ENCODE results near the gene POLR1E.

Gene POLR1E

GRCh38 chr9:37452611-37453010 is 33.1 kb upstream of the POLR1E start:
- TF ChIP-seq GATA3 (IDR thresholded peaks at IDR 0.05; ENCODE audit: low read depth, low read length) (no peak), GATA2 (IDR thresholded peaks at IDR 0.05; ENCODE audit: low read depth, low read length) (no peak)

- TF ChIP-seq GATA2 (IDR thresholded peaks at IDR 0.05; ENCODE audit: low read depth, low read length), result no peak
- TF ChIP-seq GATA3 (IDR thresholded peaks at IDR 0.05; ENCODE audit: low read depth, low read length), result no peak
Measured at GRCh38 chr9:37453827-37454226, 31.9 kb upstream of the POLR1E start.

GRCh38 chr9:37454238-37454637 is 31.5 kb upstream of the POLR1E start:
- no peak for TF ChIP-seq GATA3 (IDR thresholded peaks at IDR 0.05; ENCODE audit: low read depth, low read length)
- no peak for TF ChIP-seq GATA2 (IDR thresholded peaks at IDR 0.05; ENCODE audit: low read depth, low read length)

- TF ChIP-seq GATA3 (IDR thresholded peaks at IDR 0.05; ENCODE audit: low read depth, low read length) (no peak), GATA2 (IDR thresholded peaks at IDR 0.05; ENCODE audit: low read depth, low read length) (no peak)
Measured at GRCh38 chr9:37455884-37456647, 29.7 kb upstream of the POLR1E start.

GRCh38 chr9:37456817-37457216 is 28.9 kb upstream of the POLR1E start:
- no peak for TF ChIP-seq GATA3 (IDR thresholded peaks at IDR 0.05; ENCODE audit: low read depth, low read length)
- TF ChIP-seq GATA2 (IDR thresholded peaks at IDR 0.05; ENCODE audit: low read depth, low read length), result no peak

- TF ChIP-seq GATA3 (IDR thresholded peaks at IDR 0.05; ENCODE audit: low read depth, low read length) (no peak), GATA2 (IDR thresholded peaks at IDR 0.05; ENCODE audit: low read depth, low read length) (no peak)
Measured at GRCh38 chr9:37464006-37464405, 21.7 kb upstream of the POLR1E start.

- TF ChIP-seq GATA2 (IDR thresholded peaks at IDR 0.05; ENCODE audit: low read depth, low read length), result no peak
- no peak for TF ChIP-seq GATA3 (IDR thresholded peaks at IDR 0.05; ENCODE audit: low read depth, low read length)
Measured at GRCh38 chr9:37464426-37465248, 21.1 kb upstream of the POLR1E start.

GRCh38 chr9:37465249-37466036 is 20.3 kb upstream of the POLR1E start, which contains the start of gene ZBTB5:
Gene ZBTB5, minus strand, starts transcription at chr9:37465450. Its CDS starts 22,899 bp downstream, at chr9:37442551.
- TF ChIP-seq GATA2 (IDR thresholded peaks at IDR 0.05; ENCODE audit: low read depth, low read length), result no peak; the same call in 1 of the 2 replicates
- no peak for TF ChIP-seq GATA3 (IDR thresholded peaks at IDR 0.05; ENCODE audit: low read depth, low read length)

GRCh38 chr9:37466037-37466709 is 19.6 kb upstream of the POLR1E start:
- TF ChIP-seq GATA3 (IDR thresholded peaks at IDR 0.05; ENCODE audit: low read depth, low read length) (no peak), GATA2 (IDR thresholded peaks at IDR 0.05; ENCODE audit: low read depth, low read length) (no peak)

- TF ChIP-seq GATA3 (IDR thresholded peaks at IDR 0.05; ENCODE audit: low read depth, low read length), result no peak
- no peak for TF ChIP-seq GATA2 (IDR thresholded peaks at IDR 0.05; ENCODE audit: low read depth, low read length)
Measured at GRCh38 chr9:37468620-37469019, 17.1 kb upstream of the POLR1E start.

- TF ChIP-seq GATA3 (IDR thresholded peaks at IDR 0.05; ENCODE audit: low read depth, low read length) (no peak), GATA2 (IDR thresholded peaks at IDR 0.05; ENCODE audit: low read depth, low read length) (no peak)
Measured at GRCh38 chr9:37471942-37472684, 13.6 kb upstream of the POLR1E start.

GRCh38 chr9:37474438-37474837 is 11.3 kb upstream of the POLR1E start:
- TF ChIP-seq GATA3 (IDR thresholded peaks at IDR 0.05; ENCODE audit: low read depth, low read length) (no peak), GATA2 (IDR thresholded peaks at IDR 0.05; ENCODE audit: low read depth, low read length) (no peak)

GRCh38 chr9:37476930-37477329 is 8.8 kb upstream of the POLR1E start:
- TF ChIP-seq GATA2 (IDR thresholded peaks at IDR 0.05; ENCODE audit: low read depth, low read length), result no peak
- TF ChIP-seq GATA3 (IDR thresholded peaks at IDR 0.05; ENCODE audit: low read depth, low read length), result no peak
